H9 (cell line): Measurements from ENCODE around the gene PKD1. TPM values are rescaled to one million over a fixed set of nuclear protein-coding genes. Genes with fewer than 3 reads are reported as not detected.
"Not testable (repeated sequence)": the region's sequence is repeated elsewhere in the genome, so short reads cannot be mapped to it uniquely, and the experiment has no call there.

ENCODE experiments used
- DNase-seq: peaks from one replicate; pipeline ENCODE4 v3.0.0-alpha.2; 2017
- H2AFZ ChIP-seq: one replicate; pipeline ENCODE4 v1.6.1; 2013; ENCODE audit warnings: mild to moderate bottlenecking, low read length, control low read depth, moderate library complexity
- H2AK5ac ChIP-seq: 2 replicates; pipeline ENCODE4 v1.6.1; 2013; ENCODE audit warnings: low read length, control low read depth, mixed read lengths; ENCODE audit not compliant: insufficient read length
- H2BK120ac ChIP-seq: one replicate; pipeline ENCODE4 v1.6.1; 2013; ENCODE audit warnings: low read depth, mild to moderate bottlenecking, low read length, control low read depth, inconsistent platforms; ENCODE audit not compliant: poor library complexity, severe bottlenecking
- H2BK12ac ChIP-seq: 2 replicates; pipeline ENCODE4 v1.6.1; 2013; ENCODE audit warnings: low read length, control low read depth, mixed read lengths, low read depth; ENCODE audit not compliant: insufficient read length
- H2BK15ac ChIP-seq: 2 replicates; pipeline ENCODE4 v1.6.1; 2013; ENCODE audit warnings: low read depth, low read length, control low read depth
- H2BK20ac ChIP-seq: one replicate; pipeline ENCODE4 v1.6.1; 2013; ENCODE audit warnings: low read depth, mild to moderate bottlenecking, low read length, control low read depth, inconsistent platforms; ENCODE audit not compliant: poor library complexity, severe bottlenecking
- H2BK5ac ChIP-seq: 2 replicates; pipeline ENCODE4 v1.6.1; 2013; ENCODE audit warnings: low read length, control low read depth, mixed read lengths; ENCODE audit not compliant: insufficient read length
- H3K14ac ChIP-seq: 2 replicates; pipeline ENCODE4 v1.6.1; 2013; ENCODE audit warnings: low read length, control low read depth; ENCODE audit not compliant: insufficient read depth
- H3K18ac ChIP-seq: 2 replicates; pipeline ENCODE4 v1.6.1; 2013; ENCODE audit warnings: low read depth, mild to moderate bottlenecking, mixed read lengths, low read length, control low read depth; ENCODE audit not compliant: insufficient read length
- H3K23ac ChIP-seq: 2 replicates; pipeline ENCODE4 v1.6.1; 2013; ENCODE audit warnings: low read length, control low read depth, mixed read lengths, low read depth; ENCODE audit not compliant: insufficient read length
- H3K23me2 ChIP-seq: 2 replicates; pipeline ENCODE4 v1.6.1; 2013; ENCODE audit warnings: low read depth, mild to moderate bottlenecking, mixed read lengths, low read length, control low read depth; ENCODE audit not compliant: insufficient read length, poor library complexity, severe bottlenecking
- H3K27ac ChIP-seq: 2 replicates; pipeline ENCODE4 v1.5.1; 2013; ENCODE audit warnings: low read length, control low read depth, mixed read lengths, low read depth; ENCODE audit not compliant: insufficient read length
- H3K27me3 ChIP-seq: 2 replicates; pipeline ENCODE4 v1.6.1; 2013; ENCODE audit warnings: low read length, control low read depth, inconsistent platforms; ENCODE audit not compliant: insufficient read depth
- H3K4ac ChIP-seq: 2 replicates; pipeline ENCODE4 v1.6.1; 2013; ENCODE audit warnings: low read depth, mild to moderate bottlenecking, control low read depth, inconsistent platforms, low read length, moderate library complexity
- H3K4me1 ChIP-seq: 2 replicates; pipeline ENCODE4 v1.6.1; 2013; ENCODE audit warnings: low read length, control low read depth, inconsistent platforms; ENCODE audit not compliant: insufficient read depth
- H3K4me2 ChIP-seq: 2 replicates; pipeline ENCODE4 v1.6.1; 2013; ENCODE audit warnings: low read length, control low read depth, mixed read lengths; ENCODE audit not compliant: insufficient read length, insufficient read depth
- H3K56ac ChIP-seq: 2 replicates; pipeline ENCODE4 v1.6.1; 2013; ENCODE audit warnings: low read depth, mild to moderate bottlenecking, mixed read lengths, low read length, control low read depth; ENCODE audit not compliant: insufficient read length
- H3K79me1 ChIP-seq: 2 replicates; pipeline ENCODE4 v1.6.1; 2013; ENCODE audit warnings: low read depth, mild to moderate bottlenecking, moderate library complexity, low read length, control low read depth, inconsistent platforms; ENCODE audit not compliant: insufficient read depth, poor library complexity, severe bottlenecking
- H3K79me2 ChIP-seq: 2 replicates; pipeline ENCODE4 v1.6.1; 2013; ENCODE audit warnings: low read length, control low read depth, inconsistent platforms; ENCODE audit not compliant: insufficient read depth
- H3K9ac ChIP-seq: 2 replicates; pipeline ENCODE4 v1.6.1; 2013; ENCODE audit warnings: low read length, control low read depth, mixed read lengths; ENCODE audit not compliant: insufficient read length; ENCODE audit errors: extremely low read depth
- H3K9me3 ChIP-seq: one replicate; pipeline ENCODE4 v1.6.1; 2013; ENCODE audit warnings: low read depth, low read length, inconsistent platforms; ENCODE audit not compliant: control insufficient read depth
- H3T11ph ChIP-seq: one replicate; pipeline ENCODE4 v1.6.1; 2013; ENCODE audit warnings: mild to moderate bottlenecking, low read length, control low read depth, inconsistent platforms
- H4K20me1 ChIP-seq: one replicate; pipeline ENCODE4 v1.6.1; 2013; ENCODE audit not compliant: control insufficient read depth, insufficient read length, insufficient read depth
- H4K5ac ChIP-seq: 2 replicates; pipeline ENCODE4 v1.6.1; 2013; ENCODE audit warnings: low read depth, mild to moderate bottlenecking, mixed read lengths, low read length, control low read depth; ENCODE audit not compliant: insufficient read length
- H4K8ac ChIP-seq: replicated peaks from 2 replicates; pipeline ENCODE4 v1.6.1; 2013; ENCODE audit warnings: low read length, control low read depth, mixed read lengths, low read depth; ENCODE audit not compliant: insufficient read length
- H4K91ac ChIP-seq: 2 replicates; pipeline ENCODE4 v1.6.1; 2013; ENCODE audit warnings: low read depth, mild to moderate bottlenecking, moderate library complexity, mixed read lengths, low read length, control low read depth; ENCODE audit not compliant: insufficient read length
- H3K27ac Mint-ChIP-seq, 3 experiments: 2 replicates in 2 of 3; 3 replicates in 1 of 3; pipeline ENCODE4 v1.8.0; 2020 to 2021; ENCODE audit warnings: mixed read lengths in 3 of 3, mild to moderate bottlenecking in 1 of 3, moderate library complexity in 1 of 3
- H3K27me3 Mint-ChIP-seq: 2 replicates; pipeline ENCODE4 v1.8.0; 2021; ENCODE audit warnings: low read depth, mild to moderate bottlenecking, moderate library complexity, mixed read lengths
- H3K36me3 Mint-ChIP-seq, 3 experiments: 2 replicates in 2 of 3; 3 replicates in 1 of 3; pipeline ENCODE4 v1.8.0; 2020 to 2021; ENCODE audit warnings: low read depth in 3 of 3, mixed read lengths in 3 of 3; ENCODE audit not compliant: insufficient read depth in 1 of 3
- H3K4me1 Mint-ChIP-seq, 2 experiments: 2 replicates each; pipeline ENCODE4 v1.8.0; 2020; ENCODE audit warnings: mixed read lengths in 2 of 2
- H3K4me3 Mint-ChIP-seq, 2 experiments: 2 replicates in 1 of 2; 3 replicates in 1 of 2; pipeline ENCODE4 v1.8.0; 2020 to 2021; ENCODE audit warnings: mild to moderate bottlenecking in 2 of 2, mixed read lengths in 2 of 2, moderate library complexity in 1 of 2
- H3K9me3 Mint-ChIP-seq, 2 experiments: 2 replicates in 1 of 2; 3 replicates in 1 of 2; pipeline ENCODE4 v1.8.0; 2020; ENCODE audit warnings: mild to moderate bottlenecking in 2 of 2, mixed read lengths in 2 of 2, moderate library complexity in 1 of 2
- WGBS: extraction: QIAGEN DNeasy Blood & Tissue Kit; methylation state at CpG from one replicate; pipeline ENCODE4 v1.1.7; 2013; ENCODE audit warnings: missing lambda C conversion rate, low lambda C conversion rate, mixed read lengths; ENCODE audit not compliant: insufficient read length; ENCODE audit errors: extremely low coverage; 5-methylcytosine and 5-hydroxymethylcytosine counted together
- total RNA-seq: library from RNA; stranded (reverse); gene quantifications from 2 replicates; pipeline ENCODE4 v1.2.1, GENCODE V29; 2021

Gene PKD1
- total RNA-seq, 1 experiment from 2014 or later = 88.0 TPM

GRCh38 chr16:2109271-2109580 lies 26.5 kb downstream of the PKD1 start:
- not testable (repeated sequence) for H3K79me2 ChIP-seq, H3K56ac ChIP-seq, H4K91ac ChIP-seq, H3K14ac ChIP-seq, H3K27ac ChIP-seq, H2BK5ac ChIP-seq, H3K23ac ChIP-seq, H3K9ac ChIP-seq, H3K23me2 ChIP-seq, H2BK15ac ChIP-seq, H3K4ac ChIP-seq, H3K4me1 ChIP-seq, H3K4me3 Mint-ChIP-seq, H3K9me3 ChIP-seq, H3K9me3 Mint-ChIP-seq, H2BK120ac ChIP-seq, H2BK20ac ChIP-seq, H4K20me1 ChIP-seq, H3K18ac ChIP-seq, H3K79me1 ChIP-seq, H3T11ph ChIP-seq, DNase-seq, H3K27ac Mint-ChIP-seq, H3K27me3 ChIP-seq, H2AK5ac ChIP-seq, H4K8ac ChIP-seq, H2AFZ ChIP-seq, H3K27me3 Mint-ChIP-seq, H4K5ac ChIP-seq, H2BK12ac ChIP-seq, H3K4me1 Mint-ChIP-seq, H3K4me2 ChIP-seq
- no CpG with 5 or more reads among the region's 25 CpGs for WGBS
- H3K36me3 Mint-ChIP-seq = peaks cover 2 to 28% (median 13%) of the 10 kb centered on the region in 3 experiments; a peak in 6 of 7 replicates

- H3K9ac ChIP-seq, H3K4me1 Mint-ChIP-seq, H3K23ac ChIP-seq, H3K4ac ChIP-seq, H2BK5ac ChIP-seq, H2BK120ac ChIP-seq, H2AFZ ChIP-seq, H4K8ac ChIP-seq, H3K4me1 ChIP-seq, H3K4me3 Mint-ChIP-seq, DNase-seq, H3K23me2 ChIP-seq, H3T11ph ChIP-seq, H3K56ac ChIP-seq, H4K20me1 ChIP-seq, H2AK5ac ChIP-seq, H3K27ac ChIP-seq, H3K27me3 Mint-ChIP-seq, H2BK15ac ChIP-seq, H3K79me1 ChIP-seq, H3K4me2 ChIP-seq, H2BK20ac ChIP-seq, H3K27ac Mint-ChIP-seq, H3K27me3 ChIP-seq, H3K14ac ChIP-seq, H4K5ac ChIP-seq, H3K9me3 ChIP-seq, H4K91ac ChIP-seq, H3K9me3 Mint-ChIP-seq, H2BK12ac ChIP-seq, H3K79me2 ChIP-seq, H3K18ac ChIP-seq: not testable (repeated sequence)
- WGBS = no CpG with 5 or more reads among the region's 73 CpGs
- peaks cover 2 to 28% (median 13%) of the 10 kb centered on the region in 3 experiments; a peak in 6 of 7 replicates for H3K36me3 Mint-ChIP-seq
Measured at GRCh38 chr16:2108446-2109270, 27.0 kb downstream of the PKD1 start.
